LNCAP (cell line): Measurements from ENCODE around the gene OPN1MW3.

Experiments used
- TF ChIP-seq, protein P1 (sequence below): fragments of 450-650 bp; IDR thresholded peaks from 2 replicates; pipeline ENCODE4 v1.5.1; 2017; ENCODE audit warnings: mild to moderate bottlenecking

OPN1MW3 gene

DNA sequence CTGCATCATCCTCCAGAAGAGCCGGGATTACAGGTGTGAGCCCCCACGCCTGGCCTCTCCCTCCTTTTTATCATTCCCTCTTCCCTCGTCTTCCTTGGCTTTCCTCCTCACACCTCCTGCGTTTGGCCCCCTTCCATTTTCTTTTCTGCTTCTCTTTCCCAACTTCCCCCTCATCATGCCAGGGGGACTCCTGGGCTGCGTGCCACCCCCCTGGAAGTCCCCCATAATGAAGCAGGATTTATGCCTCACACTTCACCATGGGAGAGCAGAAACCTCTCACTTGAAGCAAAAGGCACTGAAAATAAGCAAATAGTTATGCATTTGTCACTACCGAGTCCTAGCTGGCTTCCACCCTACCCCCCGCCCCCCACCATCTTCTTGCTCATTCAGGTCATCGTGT lies 46.1 kb downstream of the OPN1MW3 start:
- TF ChIP-seq, protein P1, sequence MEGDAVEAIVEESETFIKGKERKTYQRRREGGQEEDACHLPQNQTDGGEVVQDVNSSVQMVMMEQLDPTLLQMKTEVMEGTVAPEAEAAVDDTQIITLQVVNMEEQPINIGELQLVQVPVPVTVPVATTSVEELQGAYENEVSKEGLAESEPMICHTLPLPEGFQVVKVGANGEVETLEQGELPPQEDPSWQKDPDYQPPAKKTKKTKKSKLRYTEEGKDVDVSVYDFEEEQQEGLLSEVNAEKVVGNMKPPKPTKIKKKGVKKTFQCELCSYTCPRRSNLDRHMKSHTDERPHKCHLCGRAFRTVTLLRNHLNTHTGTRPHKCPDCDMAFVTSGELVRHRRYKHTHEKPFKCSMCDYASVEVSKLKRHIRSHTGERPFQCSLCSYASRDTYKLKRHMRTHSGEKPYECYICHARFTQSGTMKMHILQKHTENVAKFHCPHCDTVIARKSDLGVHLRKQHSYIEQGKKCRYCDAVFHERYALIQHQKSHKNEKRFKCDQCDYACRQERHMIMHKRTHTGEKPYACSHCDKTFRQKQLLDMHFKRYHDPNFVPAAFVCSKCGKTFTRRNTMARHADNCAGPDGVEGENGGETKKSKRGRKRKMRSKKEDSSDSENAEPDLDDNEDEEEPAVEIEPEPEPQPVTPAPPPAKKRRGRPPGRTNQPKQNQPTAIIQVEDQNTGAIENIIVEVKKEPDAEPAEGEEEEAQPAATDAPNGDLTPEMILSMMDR: no peak

DNA sequence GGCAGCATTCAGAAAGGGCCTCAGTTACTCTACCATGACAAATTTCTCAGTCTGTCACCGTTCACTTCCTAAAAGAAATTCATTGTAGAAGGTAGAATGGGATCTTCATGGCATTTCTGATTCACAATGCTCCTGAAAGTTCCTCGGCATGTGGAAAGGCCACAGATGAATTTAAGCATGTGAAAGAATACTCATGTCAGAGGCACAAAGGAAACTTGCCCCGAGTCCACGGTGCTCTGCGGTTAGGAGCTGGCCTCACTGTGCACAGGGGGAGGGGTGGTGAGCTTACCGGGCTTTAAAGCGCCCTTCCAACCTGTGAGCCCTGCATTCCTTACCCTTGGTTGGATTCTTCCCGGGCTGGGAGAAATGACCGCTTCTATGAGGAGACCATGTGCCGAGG lies 47.5 kb downstream of the OPN1MW3 start:
- TF ChIP-seq, protein P1: no peak

DNA sequence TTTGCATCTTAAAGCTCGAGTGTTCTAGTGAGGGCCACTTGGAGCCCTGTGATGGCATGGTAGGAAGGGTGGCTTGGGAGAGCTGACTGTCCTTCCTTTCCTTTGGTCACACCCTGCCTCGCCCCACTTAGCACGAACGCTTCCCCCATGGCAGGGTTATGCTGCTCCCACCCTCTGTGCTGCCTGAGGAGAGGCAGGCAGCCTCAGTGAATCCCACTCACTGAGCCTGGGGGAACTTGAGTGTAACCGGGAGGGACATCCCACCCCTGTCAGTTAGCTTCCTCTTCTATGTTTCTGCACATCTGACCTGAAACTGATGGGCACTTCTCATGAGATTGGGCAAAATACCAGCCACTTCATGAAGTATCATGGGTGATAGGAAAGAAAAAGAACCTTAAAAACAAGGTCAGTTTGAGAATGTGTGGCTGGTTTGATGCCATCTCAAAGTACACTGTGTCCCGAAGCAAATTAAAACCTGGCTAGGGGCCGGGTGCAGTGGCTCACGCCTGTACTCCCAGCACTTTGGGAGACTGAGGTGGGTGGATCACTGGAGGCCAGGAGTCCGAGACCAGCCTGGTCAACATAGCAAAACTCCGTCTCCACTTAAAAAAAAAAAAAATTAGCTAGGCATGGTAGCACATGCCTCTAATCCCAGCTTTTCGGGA lies 48.3 kb downstream of the OPN1MW3 start:
- TF ChIP-seq, protein P1: no peak

DNA sequence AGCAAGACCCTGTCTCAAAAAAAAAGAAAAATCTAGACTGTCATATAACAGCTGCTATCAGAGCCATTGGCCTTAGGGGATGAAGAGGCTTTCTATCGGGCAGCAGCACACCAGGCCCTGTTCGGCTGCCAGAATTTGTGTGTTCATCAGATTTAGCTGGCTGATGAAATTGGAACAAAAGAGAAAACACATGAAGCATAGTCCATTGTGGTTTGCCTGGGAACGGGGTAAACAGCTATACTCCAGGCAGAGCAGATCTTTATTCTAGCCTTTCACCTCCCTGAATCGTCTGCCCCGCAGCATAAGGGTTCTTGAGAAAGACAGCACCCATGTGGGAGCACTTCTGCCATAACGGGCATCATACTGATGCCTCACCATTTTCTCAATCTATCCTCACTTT lies 49.8 kb downstream of the OPN1MW3 start:
- TF ChIP-seq, protein P1: no peak

DNA sequence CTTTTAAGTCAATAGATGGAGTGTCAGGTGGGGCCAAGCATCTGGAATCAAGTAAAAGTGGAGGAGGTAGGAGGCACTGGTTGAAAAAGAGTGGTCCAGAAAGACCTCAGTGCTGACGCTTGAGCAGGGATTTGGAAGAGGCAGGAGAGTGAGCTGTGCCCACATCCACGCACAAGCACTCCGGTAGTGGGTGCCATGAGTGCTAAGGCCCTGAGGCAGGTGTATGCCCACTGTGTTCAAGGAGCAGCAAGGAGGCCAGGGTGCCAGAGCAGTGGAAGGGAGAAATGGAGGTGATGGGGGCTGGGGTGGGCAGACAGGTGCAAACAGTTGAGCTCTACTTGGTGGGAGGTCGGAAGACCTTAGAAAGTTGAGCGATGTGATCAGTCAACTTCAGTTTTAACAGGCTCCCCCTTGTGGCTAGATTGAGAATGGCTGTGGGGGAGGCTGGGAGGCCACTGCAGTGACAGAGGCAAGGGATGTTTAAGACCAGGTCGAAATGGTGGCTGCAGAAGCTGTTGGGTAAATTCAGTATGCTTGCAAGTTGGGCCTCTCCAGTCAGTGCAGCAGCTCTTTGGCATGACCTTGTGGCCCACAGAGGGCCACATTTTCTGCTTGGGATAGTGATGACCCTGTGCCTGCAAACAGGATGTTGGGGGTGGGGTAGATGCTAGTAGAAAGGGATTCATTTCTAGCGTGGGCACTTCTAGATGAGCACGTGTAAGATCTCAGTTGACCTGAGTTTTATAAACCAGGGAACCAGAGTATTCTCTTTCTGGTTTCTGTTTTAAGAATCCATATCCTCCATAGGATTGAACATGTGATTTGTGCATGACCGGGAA lies 50.9 kb downstream of the OPN1MW3 start:
- TF ChIP-seq, protein P1: peak; percentile 66

DNA sequence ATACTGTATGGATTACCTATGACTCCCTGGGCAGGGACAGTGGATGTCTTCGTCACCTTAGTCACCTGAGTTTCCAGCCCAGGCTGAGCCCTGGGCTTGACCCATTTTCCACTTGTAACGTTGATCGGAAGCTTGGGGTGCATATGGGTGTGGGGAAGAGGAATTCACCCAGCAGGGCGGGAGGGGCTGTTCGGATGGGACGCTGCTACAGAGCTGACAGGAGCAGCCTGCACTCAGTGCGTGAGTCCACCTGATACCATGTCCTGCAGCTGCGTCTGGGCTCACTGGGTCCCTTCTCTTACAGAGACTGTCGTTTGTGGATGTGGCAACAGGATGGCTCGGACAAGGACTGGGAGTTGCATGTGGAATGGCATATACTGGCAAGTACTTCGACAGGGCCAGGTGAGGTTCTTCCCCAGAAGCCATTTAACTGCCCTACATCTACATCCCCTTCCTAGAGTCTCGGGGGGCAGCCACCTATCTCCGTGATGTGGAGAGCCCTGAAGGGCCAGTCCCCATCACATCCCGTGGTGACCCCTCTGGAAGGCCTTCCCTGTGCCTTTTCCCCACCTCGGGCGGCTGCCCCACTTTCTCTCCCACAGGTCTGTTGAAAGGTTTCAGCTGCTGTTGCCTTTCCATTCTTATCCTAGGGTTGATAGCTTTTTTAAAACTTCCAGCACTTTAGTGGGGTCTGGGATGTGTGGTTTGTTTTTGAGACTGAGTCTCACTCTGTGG lies 51.8 kb downstream of the OPN1MW3 start:
- TF ChIP-seq, protein P1: no peak

DNA sequence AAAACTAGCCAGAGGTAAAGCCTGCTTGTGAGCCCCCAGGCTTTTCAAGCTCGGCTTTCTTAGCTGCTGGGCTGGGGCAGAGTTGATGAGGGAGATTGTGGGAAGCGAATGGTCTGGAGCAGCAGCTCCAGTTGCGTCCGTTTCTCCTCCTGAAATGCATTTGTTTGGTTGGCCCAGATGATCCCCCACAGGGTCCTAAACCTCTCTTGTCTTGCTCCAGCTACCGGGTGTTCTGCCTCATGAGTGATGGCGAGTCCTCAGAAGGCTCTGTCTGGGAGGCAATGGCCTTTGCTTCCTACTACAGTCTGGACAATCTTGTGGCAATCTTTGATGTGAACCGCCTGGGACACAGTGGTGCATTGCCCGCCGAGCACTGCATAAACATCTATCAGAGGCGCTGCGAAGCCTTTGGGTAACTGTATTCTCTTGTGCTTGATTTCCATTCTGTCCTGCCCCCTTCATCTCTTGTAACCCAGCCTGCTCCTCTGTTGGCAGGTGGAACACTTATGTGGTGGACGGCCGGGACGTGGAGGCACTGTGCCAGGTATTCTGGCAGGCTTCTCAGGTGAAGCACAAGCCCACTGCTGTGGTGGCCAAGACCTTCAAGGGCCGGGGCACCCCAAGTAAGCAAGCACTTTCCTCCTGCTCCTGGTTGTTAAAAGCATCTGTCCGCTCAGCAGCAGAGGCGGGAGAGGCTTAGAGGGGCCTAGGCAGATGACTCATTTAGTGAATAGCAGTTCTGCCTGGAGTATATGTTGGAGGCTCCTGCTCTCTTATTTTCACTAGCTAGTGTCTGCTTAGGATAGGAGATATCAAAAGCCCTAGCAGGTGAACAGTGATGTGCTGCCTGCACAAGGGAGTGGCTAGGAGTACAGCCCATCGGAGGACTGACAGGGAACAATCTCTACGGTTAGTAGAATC lies 53.5 kb downstream of the OPN1MW3 start:
- TF ChIP-seq, protein P1: no peak
